Upper lobe of left lung (tissue), 4 donors: ENCODE data around the gene INO80E.

ENCODE experiments used
- CTCF ChIP-seq, 6 experiments: fragments of 450-650 bp in 4 of 6; fragments of 200-600 bp in 2 of 6; sonication (generic) in 2 of 6; IDR thresholded peaks; one replicate each; pipeline ENCODE4 v1.5.1; 2016 to 2019; ENCODE audit warnings: antibody characterized with exemption in 6 of 6
- EP300 ChIP-seq, 4 donors: sonication (generic); formaldehyde crosslinking; IDR thresholded peaks; one replicate each; pipeline ENCODE4 v1.5.1; 2017; ENCODE audit warnings: antibody characterized with exemption in 4 of 4, control low read depth in 2 of 4
- POLR2A ChIP-seq, 4 donors: fragments of 450-650 bp; IDR thresholded peaks; one replicate each; pipeline ENCODE4 v1.5.1; 2016 to 2017; ENCODE audit warnings: antibody characterized with exemption in 4 of 4, mild to moderate bottlenecking in 2 of 4
- POLR2AphosphoS5 ChIP-seq, 2 donors: sonication (generic); formaldehyde crosslinking; IDR thresholded peaks; one replicate each; pipeline ENCODE4 v1.5.1; 2017; ENCODE audit warnings: antibody characterized with exemption in 2 of 2

GRCh38 chr16:29972500-29972899, 23.5 kb upstream of the INO80E start:
- TF ChIP-seq CTCF (IDR thresholded peaks at IDR 0.05) = no peak
- no peak for TF ChIP-seq POLR2AphosphoS5 (IDR thresholded peaks at IDR 0.05)
- TF ChIP-seq POLR2A (IDR thresholded peaks at IDR 0.05) = no peak
- TF ChIP-seq EP300 (IDR thresholded peaks at IDR 0.05) = no peak
